Endothelial cell of umbilical vein (primary cell): Measurements from ENCODE around the gene NR6A1. TPM values are rescaled to one million over a fixed set of nuclear protein-coding genes. Genes with fewer than 3 reads are reported as not detected.

ENCODE experiments used
- BruUV-seq: library from RNA; stranded (reverse); fragments of 400-500 nt; replicated peaks from 2 replicates; lab custom pipeline; 2021; lab: Mats Ljungman, UMichigan
- CTCF ChIA-PET: fragments of 300-600, 350-600 bp; sonication (Branson Sonifier 250); formaldehyde crosslinking; loops from one replicate; lab custom pipeline; 2021; ENCODE audit warnings: antibody characterized with exemption, inconsistent platforms; lab: Charles Lee
- POLR2A ChIA-PET: fragments of 300-600, 350-600 bp; sonication (Branson Sonifier 250); formaldehyde crosslinking; loops from one replicate; lab custom pipeline; 2021; ENCODE audit warnings: antibody characterized with exemption, inconsistent platforms; lab: Charles Lee
- DNase-seq: peaks from one replicate; pipeline ENCODE4 v3.0.0-alpha.2; 2011; ENCODE audit warnings: low read depth, low spot score
- FAIRE-seq: peaks from 2 replicates; lab custom pipeline; 2011; peaks lifted over from hg19 to GRCh38; lab: Jason Lieb, UNC
- H2AFZ ChIP-seq: 2 replicates; pipeline ENCODE4 v1.6.0; 2012; ENCODE audit warnings: low read depth, low read length, control low read depth, inconsistent platforms
- H3K27ac ChIP-seq: 2 replicates; pipeline ENCODE4 v1.5.1; 2011; ENCODE audit warnings: low read depth, mild to moderate bottlenecking, control low read depth, low read length, moderate library complexity; ENCODE audit not compliant: insufficient read depth
- H3K27me3 ChIP-seq, 2 experiments: 2 replicates each; pipeline versions ENCODE4 v1.6.0 to v1.6.1; 2011; ENCODE audit warnings: low read length in 2 of 2, mixed read lengths in 1 of 2; ENCODE audit not compliant: control insufficient read depth in 2 of 2, insufficient read depth in 2 of 2
- H3K36me3 ChIP-seq, 2 experiments: 2 replicates in 1 of 2; 3 replicates in 1 of 2; pipeline ENCODE4 v1.5.1; 2011; ENCODE audit warnings: low read length in 2 of 2, mild to moderate bottlenecking in 1 of 2, moderate library complexity in 1 of 2; ENCODE audit not compliant: control insufficient read depth in 2 of 2, insufficient read depth in 2 of 2; ENCODE audit errors: extremely low read depth in 1 of 2
- H3K4me1 ChIP-seq: 3 replicates; pipeline ENCODE4 v1.5.1; 2011; ENCODE audit warnings: mild to moderate bottlenecking, low read length; ENCODE audit not compliant: control insufficient read depth, insufficient read depth; ENCODE audit errors: extremely low read depth
- H3K4me2 ChIP-seq: 2 replicates; pipeline ENCODE4 v1.6.1; 2011; ENCODE audit warnings: low read length, control low read depth, mixed read lengths; ENCODE audit not compliant: insufficient read depth
- H3K4me3 ChIP-seq, 3 experiments: fragments of 200-600 bp in 1 of 3; sonication (generic), shearing (Covaris generic) in 1 of 3; replicated peaks in 1 of 3; 2 replicates each; pipeline ENCODE4 v1.5.1; 2011 to 2016; ENCODE audit warnings: control low read depth in 3 of 3, low read length in 3 of 3, mild to moderate bottlenecking in 2 of 3, inconsistent platforms in 1 of 3, low read depth in 1 of 3, moderate library complexity in 1 of 3; ENCODE audit not compliant: insufficient read depth in 1 of 3
- H3K79me2 ChIP-seq: 2 replicates; pipeline ENCODE4 v1.6.0; 2012; ENCODE audit warnings: low read length, inconsistent platforms; ENCODE audit not compliant: control insufficient read depth, insufficient read depth
- H3K9ac ChIP-seq: replicated peaks from 2 replicates; pipeline ENCODE3; 2011; ENCODE audit warnings: low read length, control low read depth; ENCODE audit not compliant: insufficient read depth; ENCODE audit errors: extremely low read depth
- H3K9me1 ChIP-seq: replicated peaks from 3 replicates; pipeline ENCODE4 v1.6.0; 2011; ENCODE audit warnings: mild to moderate bottlenecking, low read length; ENCODE audit not compliant: control insufficient read depth, insufficient read depth; ENCODE audit errors: extremely low read depth
- H3K9me3 ChIP-seq: replicated peaks from 2 replicates; pipeline ENCODE4 v1.5.1; 2012; ENCODE audit warnings: low read length, inconsistent platforms; ENCODE audit not compliant: control insufficient read depth, insufficient read depth
- H4K20me1 ChIP-seq: replicated peaks from 2 replicates; pipeline ENCODE3; 2011; ENCODE audit warnings: mild to moderate bottlenecking, low read length; ENCODE audit not compliant: control insufficient read depth, insufficient read depth; ENCODE audit errors: extremely low read depth
- CTCF ChIP-seq, 2 donors: IDR thresholded peaks; 1 replicate in 1 of 2; 2 replicates in 1 of 2; pipeline ENCODE4 v1.5.1; 2011; ENCODE audit warnings: low read length in 2 of 2, mild to moderate bottlenecking in 2 of 2, moderate library complexity in 2 of 2, control low read depth in 1 of 2, inconsistent platforms in 1 of 2, low read depth in 1 of 2; ENCODE audit not compliant: insufficient read depth in 1 of 2; ENCODE audit errors: extremely low read depth in 1 of 2
- EZH2 ChIP-seq: IDR thresholded peaks from 2 replicates; pipeline ENCODE4 v1.6.1; 2012; ENCODE audit warnings: borderline replicate concordance, low read depth, mild to moderate bottlenecking, moderate library complexity, low read length, inconsistent platforms; ENCODE audit not compliant: severe bottlenecking
- FOS ChIP-seq: IDR thresholded peaks from 2 replicates; pipeline ENCODE4 v1.6.1; 2011; ENCODE audit warnings: mild to moderate bottlenecking, low read length, moderate library complexity, borderline replicate concordance; ENCODE audit not compliant: insufficient read depth
- GATA2 ChIP-seq: IDR thresholded peaks from 2 replicates; pipeline ENCODE4 v1.7.0; 2011; ENCODE audit warnings: low read depth, mild to moderate bottlenecking, moderate library complexity, mixed read lengths, low read length; ENCODE audit not compliant: insufficient read length, insufficient read depth
- JUN ChIP-seq: IDR thresholded peaks from 2 replicates; pipeline ENCODE4 v1.6.1; 2011; ENCODE audit warnings: borderline replicate concordance, low read depth; ENCODE audit not compliant: insufficient read length, insufficient read depth
- MAX ChIP-seq: IDR thresholded peaks from 2 replicates; pipeline ENCODE4 v1.6.1; 2011; ENCODE audit not compliant: insufficient read depth, insufficient read length
- MYC ChIP-seq: IDR thresholded peaks from one replicate; pipeline ENCODE4 v1.6.1; 2011; ENCODE audit warnings: mild to moderate bottlenecking, low read depth, low read length
- POLR2A ChIP-seq: IDR thresholded peaks from 2 replicates; pipeline ENCODE4 v1.6.1; 2012; ENCODE audit warnings: low read depth, mild to moderate bottlenecking, control low read depth, low read length
- POLR2AphosphoS5 ChIP-seq: IDR thresholded peaks from 2 replicates; pipeline ENCODE4 v1.6.1; 2012; ENCODE audit warnings: low read depth, mild to moderate bottlenecking, control low read depth, low read length, moderate library complexity; ENCODE audit not compliant: insufficient read depth
- dilution Hi-C: fragments of 300-500 bp; cut with MboI; formaldehyde crosslinking; loops from one replicate; pipeline ENCODE4 v1.15.0; 2019; ENCODE audit warnings: low sequenced_read_pairs; ENCODE audit not compliant: extremely low pct_ligation_motif_present
- intact Hi-C: fragments of 100-400 bp; cut with micrococcal nuclease; formaldehyde crosslinking; loops from one replicate; pipeline ENCODE4 v1.10.0; 2022
- microRNA-seq: library from miRNA; unstranded; fragments of <30 nt; microRNA quantifications from one replicate; pipeline ENCODE4 v1.2.0, GENCODE V29; 2021; ENCODE audit warnings: borderline number of aligned reads, borderline replicate concordance
- polyA plus RNA-seq, 4 experiments: library from polyadenylated mRNA; depleted of rRNA in 3 of 4; stranded (reverse) in 3 of 4; unstranded in 1 of 4; fragments of >200 nt; gene quantifications; 2 replicates each; pipeline versions ENCODE4 v1.2.1 to v1.2.3, GENCODE V29; 2011 to 2012; ENCODE audit warnings: missing spikeins in 1 of 4
- small RNA-seq: library from RNA; depleted of rRNA; stranded (forward); fragments of <200 nt; gene quantifications from one replicate; pipeline ENCODE3, GENCODE V24; 2012; ENCODE audit warnings: low replicate concordance, low read depth; ENCODE audit not compliant: insufficient read depth, insufficient read length
- total RNA-seq: library from RNA; stranded (reverse); gene quantifications from 2 replicates; pipeline ENCODE4 v1.2.3, GENCODE V29; 2021

NR6A1 gene
- total and polyA plus RNA-seq, 2 donors (not counting 3 experiments of a cell fraction or from before 2014, with no cell fraction given) = 0.17 to 1.2 TPM

GRCh38 chr9:124467410-124468060 lies 303.6 kb downstream of the NR6A1 start:
- Histone ChIP-seq H3K79me2 (no peaks in the 10 kb centered on the region), H3K36me3 (no peaks in the 10 kb centered on the region), H4K20me1 (no peaks in the 10 kb centered on the region), H3K27me3 (peaks cover 0 to 8% of the 10 kb centered on the region in 2 experiments), H3K9me3 (no peaks in the 10 kb centered on the region), H3K9me1 (no peaks in the 10 kb centered on the region), H3K4me2 (no peak overlapping the region), H3K4me1 (no peaks in the 10 kb centered on the region), H2AFZ (no peak overlapping the region), H3K4me3 (no peak overlapping the region), H3K27ac (no peak overlapping the region), H3K9ac (no peak overlapping the region)
- TF ChIP-seq POLR2AphosphoS5 (no peak), CTCF (IDR thresholded peaks at IDR 0.05; ENCODE audit: extremely low read depth in 1 of 2, insufficient read depth in 1 of 2, low read depth in 1 of 2, low read length in 2 of 2) (no peak), MYC (no peak), GATA2 (no peak), FOS (no peak), MAX (no peak), POLR2A (no peak), JUN (no peak), EZH2 (no peak)
- dilution Hi-C loops = no loop called here
- ChIA-PET POLR2A (no interaction called here), CTCF (no interaction called here)
- intact Hi-C loops = no loop called here
- no TSS peak for BruUV-seq
- FAIRE-seq (no peak), DNase-seq (no peak)

Small RNAs within 50 kb of the gene (microRNA-seq; reads per million reads assigned to microRNA genes)
- 501 reads per million, percentile 75 among the genes with 10 or more reads in this experiment for gene MIR181A2
- gene MIR181B2 = 871 reads per million, percentile 81 among the genes with 10 or more reads in this experiment

Small RNAs within 50 kb of the gene (small RNA-seq; reads per million reads assigned to genes)
- gene MIR181A2 (27.6 reads per million, percentile 85 among the genes with 10 or more reads in this experiment), gene MIR181B2 (14.4 reads per million, percentile 71 among the genes with 10 or more reads in this experiment), gene RN7SL302P (not detected)

Other genes with a start within 250 kb of the NR6A1 start
- 0.32 and 1.1 TPM in 2 replicates for gene OLFML2A, start 5.8 kb upstream of the NR6A1 start, total RNA-seq
- gene OLFML2A, start 5.8 kb upstream of the NR6A1 start, polyA plus RNA-seq = 0.81 and 0.92 TPM in 2 replicates
- gene WDR38, start 82.1 kb upstream of the NR6A1 start, total RNA-seq = not detected in 2 replicates
- gene WDR38, start 82.1 kb upstream of the NR6A1 start, polyA plus RNA-seq = not detected in 2 replicates
- gene RPL35, start 90.6 kb upstream of the NR6A1 start, total RNA-seq = 1,181 and 1,230 TPM in 2 replicates
- gene RPL35, start 90.6 kb upstream of the NR6A1 start, polyA plus RNA-seq = 1,706 and 2,206 TPM in 2 replicates
- 67.7 and 68.1 TPM in 2 replicates for gene ARPC5L, start 90.8 kb upstream of the NR6A1 start, total RNA-seq
- gene ARPC5L, start 90.8 kb upstream of the NR6A1 start, polyA plus RNA-seq = 52.1 and 60.7 TPM in 2 replicates
- gene GOLGA1, start 169.8 kb upstream of the NR6A1 start, total RNA-seq = 14.7 and 19.9 TPM in 2 replicates
- gene GOLGA1, start 169.8 kb upstream of the NR6A1 start, polyA plus RNA-seq = 12.4 and 13.1 TPM in 2 replicates